Heart left ventricle (tissue), 16 donors: ENCODE data around the gene GSG1L. TPM values are rescaled to one million over a fixed set of nuclear protein-coding genes. Genes with fewer than 3 reads are reported as not detected.

Experiments
- ATAC-seq, 4 donors: fragments of 200-7000 bp; cut with Tn5 transposase; one replicate each; pipeline ENCODE4 v1.9.1; 2020 to 2022; ENCODE audit warnings: moderate library complexity in 4 of 4, mild to moderate bottlenecking in 3 of 4, moderate number of reproducible peaks in 1 of 4
- DNase-seq, 5 donors: peaks; one replicate each; pipeline ENCODE4 v3.0.0-alpha.2; 2020
- H3K27ac ChIP-seq, 12 donors: fragments of 200-600 bp; sonication (generic) in 4 of 12; one replicate each; pipeline versions ENCODE4 v1.5.0 to v1.8.0; 2016 to 2022; ENCODE audit warnings: mild to moderate bottlenecking in 2 of 12
- H3K27me3 ChIP-seq, 9 donors: fragments of 200-600 bp; sonication (generic) in 2 of 9; one replicate each; pipeline versions ENCODE4 v1.5.1 to v1.8.0; 2016 to 2022; ENCODE audit warnings: mild to moderate bottlenecking in 3 of 9
- H3K36me3 ChIP-seq, 9 donors: fragments of 200-600 bp; sonication (generic) in 2 of 9; one replicate each; pipeline versions ENCODE4 v1.5.0 to v1.8.0; 2018 to 2022; ENCODE audit warnings: mild to moderate bottlenecking in 2 of 9
- H3K4me1 ChIP-seq, 12 donors: fragments of 200-600 bp; sonication (generic) in 4 of 12; one replicate each; pipeline versions ENCODE4 v1.5.0 to v1.8.0; 2016 to 2022; ENCODE audit warnings: mild to moderate bottlenecking in 3 of 12
- H3K4me3 ChIP-seq, 12 donors: fragments of 200-600 bp; sonication (generic) in 4 of 12; one replicate each; pipeline versions ENCODE4 v1.5.0 to v1.8.0; 2017 to 2022; ENCODE audit warnings: mild to moderate bottlenecking in 9 of 12, moderate library complexity in 4 of 12
- H3K9me3 ChIP-seq, 12 donors: fragments of 200-600 bp; sonication (generic) in 4 of 12; one replicate each; pipeline versions ENCODE4 v1.5.0 to v1.8.0; 2016 to 2022; ENCODE audit warnings: mild to moderate bottlenecking in 1 of 12
- CTCF ChIP-seq, 12 donors: fragments of 200-600 bp; sonication (generic) in 4 of 12; IDR thresholded peaks; one replicate each; pipeline versions ENCODE4 v1.5.0 to v1.8.0; 2018 to 2022; ENCODE audit warnings: antibody characterized with exemption in 12 of 12, mild to moderate bottlenecking in 5 of 12
- POLR2A ChIP-seq, 2 donors: fragments of 450-650 bp; IDR thresholded peaks; one replicate each; pipeline ENCODE4 v1.6.1; 2017; ENCODE audit warnings: antibody characterized with exemption in 2 of 2, mild to moderate bottlenecking in 2 of 2, moderate library complexity in 2 of 2
- WGBS, 4 donors: extraction: QIAGEN DNeasy Blood & Tissue Kit in 2 of 4; methylation state at CpG; one replicate each; pipeline versions ENCODE4 v1.1.5 to v1.1.7; 2013 to 2018; 5-methylcytosine and 5-hydroxymethylcytosine counted together
- intact Hi-C, 10 donors: fragments of 100-400 bp; cut with DNase I; formaldehyde crosslinking; loops; one replicate each; pipeline versions ENCODE4 v1.11.1 to v1.14.2; 2022
- polyA plus RNA-seq, 2 donors: library from polyadenylated mRNA; stranded (reverse); fragments of 200-250 nt; gene quantifications; one replicate each; pipeline ENCODE4 v1.2.3, GENCODE V29; 2013
- total RNA-seq, 9 donors: library from RNA; depleted of rRNA in 2 of 9; stranded (reverse); fragments of >200 nt in 2 of 9; fragmentation: NEBNext Ultra II Directional in 3 of 9; extraction: Animal tissue kit (Norgen Biotek cat#: 25700) in 3 of 9; gene quantifications; one replicate each; pipeline versions ENCODE4 v1.1.0 to v1.2.4, GENCODE V29; 2016 to 2023
- donor health status: ischemic (EF 13 %, LVEDD 7.1; RV severe dilation, severe dysfunction).
- donor health status: healthy with polysubstance abuse.
- donor health status: DM: no; HTN: yes; CAD: no.
- donor health status: DM: no; HTN: no; CAD: no.
- donor health status: ischemic (EF 25% LVEDD 6.9; RV normal size, moderate dysfunction).
- donor health status: ischemic (EF 25% LVEDD 5.7; RV mildly dilated, moderate dysfunction).
- donor health status: healthy.
- donor health status: DM: yes; HTN: yes; CAD: no.
- donor health status: ischemic (EF 35%, LVEDD 5.7; RV mildly dilated, moderate dysfunction).
- donor health status: nonischemic (EF 11% LVEDD 7.7; RV severe dilation, severe dysfunction).
- donor health status: DM: yes; HTN: yes; CAD: no.
- donor health status: PGD.
- donor health status: ischemic (EF 29% LVEDD 5.4; RV normal size, mild dysfunction).
- donor health status: nonischemic (EF 23%, LVEDD 6.1; RV moderate dilation, normal function).

Gene GSG1L
- total and polyA plus RNA-seq, 11 donors = 0.11 to 8.7 (median 1.8) TPM; not detected in 4

GRCh38 chr16:27801289-27801945 is 262.1 kb downstream of the GSG1L start:
- TF ChIP-seq CTCF (IDR thresholded peaks at IDR 0.05) = no peak
- no peak for TF ChIP-seq POLR2A (IDR thresholded peaks at IDR 0.05)
- intact Hi-C loops = no loop called here
- no peak overlapping the region for H3K27ac ChIP-seq
- DNase-seq = no peak
- H3K4me1 ChIP-seq = no peaks in the 10 kb centered on the region
- H3K4me3 ChIP-seq = no peak overlapping the region
- H3K9me3 ChIP-seq = no peaks in the 10 kb centered on the region
- no peaks in the 10 kb centered on the region for H3K36me3 ChIP-seq
- WGBS, 4 donors = 71 to 82% (median 75%) methylated on average over 18 of the region's 18 CpGs
- H3K27me3 ChIP-seq = peaks cover 0 to 13% (median 0%) of the 10 kb centered on the region in 9 donors
- ATAC-seq = no peak

- Histone ChIP-seq H3K27me3 (peaks cover 0 to 11% (median 0%) of the 10 kb centered on the region in 9 donors), H3K4me3 (no peak overlapping the region), H3K4me1 (no peaks in the 10 kb centered on the region), H3K9me3 (no peaks in the 10 kb centered on the region), H3K36me3 (no peaks in the 10 kb centered on the region), H3K27ac (no peak overlapping the region)
- WGBS, 4 donors = 76 to 83% (median 79%) methylated on average over 9 of the region's 9 CpGs
- TF ChIP-seq CTCF (IDR thresholded peaks at IDR 0.05) = no peak
- TF ChIP-seq POLR2A (IDR thresholded peaks at IDR 0.05) = no peak
- intact Hi-C loops = no loop called here
- ATAC-seq (no peak), DNase-seq (no peak)
Measured at GRCh38 chr16:27800817-27801216, 262.7 kb downstream of the GSG1L start.

GRCh38 chr16:27799896-27800295 is 263.6 kb downstream of the GSG1L start:
- DNase-seq = no peak
- Histone ChIP-seq H3K27ac (no peak overlapping the region), H3K9me3 (no peaks in the 10 kb centered on the region), H3K4me3 (no peak overlapping the region), H3K36me3 (no peaks in the 10 kb centered on the region), H3K27me3 (peaks cover 0 to 11% (median 0%) of the 10 kb centered on the region in 9 donors), H3K4me1 (no peaks in the 10 kb centered on the region)
- intact Hi-C loops = no loop called here
- TF ChIP-seq POLR2A (IDR thresholded peaks at IDR 0.05) = no peak
- no peak for TF ChIP-seq CTCF (IDR thresholded peaks at IDR 0.05)
- ATAC-seq = no peak
- WGBS, 4 donors = 62 to 71% (median 68%) methylated on average over 8 of the region's 8 CpGs

GRCh38 chr16:27798241-27798640 is 265.3 kb downstream of the GSG1L start:
- H3K4me1 ChIP-seq = no peaks in the 10 kb centered on the region
- H3K9me3 ChIP-seq = no peaks in the 10 kb centered on the region
- TF ChIP-seq CTCF (IDR thresholded peaks at IDR 0.05) (no peak), POLR2A (IDR thresholded peaks at IDR 0.05) (no peak)
- DNase-seq (no peak), ATAC-seq (no peak)
- H3K36me3 ChIP-seq = no peaks in the 10 kb centered on the region
- H3K27me3 ChIP-seq = peaks cover 0 to 4% (median 0%) of the 10 kb centered on the region in 9 donors
- intact Hi-C loops = no loop called here
- 71 to 85% (median 73%) methylated on average over 5 of the region's 5 CpGs for WGBS, 4 donors
- H3K4me3 ChIP-seq = no peak overlapping the region
- H3K27ac ChIP-seq = no peak overlapping the region
